ENCODE results near the gene COX8A.

The COX8A gene

GRCh38 chr11:64021757-64022093 lies 47.3 kb downstream of the COX8A start:
- no peak for DNase-seq (ENCODE audit: low spot score)

- DNase-seq (ENCODE audit: low spot score) = no peak
These were observed 47.8 kb downstream of the COX8A start for GRCh38 chr11:64022125-64022784.

GRCh38 chr11:64023712-64024710 lies 49.6 kb downstream of the COX8A start:
- DNase-seq (ENCODE audit: low spot score) = no peak

- no peak for DNase-seq (ENCODE audit: low spot score)
These were observed 50.8 kb downstream of the COX8A start for GRCh38 chr11:64025205-64025604.

Data from AG20443 (cell line).